HUES48 (cell line): Measurements from ENCODE around the gene RBKS.
"Not testable (repeated sequence)": the region's sequence is repeated elsewhere in the genome, so short reads cannot be mapped to it uniquely, and the experiment has no call there.

Experiments
- H3K27ac ChIP-seq: one replicate; pipeline ENCODE4 v1.7.0; 2013; ENCODE audit warnings: low read depth, low read length, inconsistent platforms
- H3K27me3 ChIP-seq: 2 replicates; pipeline ENCODE4 v1.6.1; 2013; ENCODE audit warnings: mild to moderate bottlenecking, low read length; ENCODE audit not compliant: control insufficient read depth, insufficient read depth
- H3K36me3 ChIP-seq: 2 replicates; pipeline ENCODE4 v1.6.1; 2013; ENCODE audit warnings: low read length; ENCODE audit not compliant: control insufficient read depth, insufficient read depth
- H3K4me1 ChIP-seq: 2 replicates; pipeline ENCODE4 v1.6.1; 2013; ENCODE audit warnings: mild to moderate bottlenecking, low read length; ENCODE audit not compliant: control insufficient read depth, insufficient read depth
- H3K4me3 ChIP-seq: 2 replicates; pipeline ENCODE4 v1.5.1; 2013; ENCODE audit warnings: mild to moderate bottlenecking, low read depth, low read length
- H3K9ac ChIP-seq: 2 replicates; pipeline ENCODE4 v1.6.1; 2013; ENCODE audit warnings: mild to moderate bottlenecking, low read depth, low read length, moderate library complexity
- H3K9me3 ChIP-seq: 2 replicates; pipeline ENCODE4 v1.6.1; 2013; ENCODE audit warnings: low read length; ENCODE audit not compliant: control insufficient read depth, insufficient read depth

The RBKS gene

GRCh38 chr2:27762951-27763906, 127.0 kb downstream of the RBKS start:
- H3K4me1 ChIP-seq, result no peaks in the 10 kb centered on the region
- no peak overlapping the region for H3K9ac ChIP-seq
- no peak overlapping the region for H3K4me3 ChIP-seq
- no peaks in the 10 kb centered on the region for H3K36me3 ChIP-seq
- no peak overlapping the region for H3K27ac ChIP-seq
- no peaks in the 10 kb centered on the region for H3K9me3 ChIP-seq
- H3K27me3 ChIP-seq, result no peaks in the 10 kb centered on the region

- Histone ChIP-seq H3K4me1 (peaks cover 16% of the 10 kb centered on the region), H3K9me3 (no peaks in the 10 kb centered on the region), H3K9ac (no peak overlapping the region), H3K27ac (no peak overlapping the region), H3K4me3 (no peak overlapping the region), H3K36me3 (no peaks in the 10 kb centered on the region), H3K27me3 (no peaks in the 10 kb centered on the region)
Observed at GRCh38 chr2:27756544-27757498, 133.4 kb downstream of the RBKS start.

GRCh38 chr2:27756091-27756490, 134.1 kb downstream of the RBKS start:
- Histone ChIP-seq H3K27ac (no peak overlapping the region), H3K4me1 (peaks cover 16% of the 10 kb centered on the region), H3K9me3 (no peaks in the 10 kb centered on the region), H3K36me3 (no peaks in the 10 kb centered on the region), H3K27me3 (no peaks in the 10 kb centered on the region), H3K4me3 (no peak overlapping the region), H3K9ac (no peak overlapping the region)

- H3K4me3 ChIP-seq, result no peak overlapping the region
- H3K27me3 ChIP-seq, result no peaks in the 10 kb centered on the region
- no peaks in the 10 kb centered on the region for H3K36me3 ChIP-seq
- H3K9me3 ChIP-seq, result no peaks in the 10 kb centered on the region
- no peak overlapping the region for H3K9ac ChIP-seq
- H3K4me1 ChIP-seq, result peaks cover 16% of the 10 kb centered on the region
- H3K27ac ChIP-seq, result no peak overlapping the region
Observed at GRCh38 chr2:27754831-27755230, 135.4 kb downstream of the RBKS start.

- no peaks in the 10 kb centered on the region for H3K36me3 ChIP-seq
- H3K9me3 ChIP-seq, result no peaks in the 10 kb centered on the region
- H3K27me3 ChIP-seq, result no peaks in the 10 kb centered on the region
- peaks cover 16% of the 10 kb centered on the region for H3K4me1 ChIP-seq
- H3K27ac ChIP-seq, result no peak overlapping the region
- H3K4me3 ChIP-seq, result no peak overlapping the region
- H3K9ac ChIP-seq, result no peak overlapping the region
Observed at GRCh38 chr2:27754138-27754588, 136.0 kb downstream of the RBKS start.

GRCh38 chr2:27752551-27753237, 137.5 kb downstream of the RBKS start:
- Histone ChIP-seq H3K36me3 (no peaks in the 10 kb centered on the region), H3K4me3 (peak overlapping the region; percentile 59), H3K27me3 (no peaks in the 10 kb centered on the region), H3K27ac (peak overlapping the region; percentile 93), H3K4me1 (peaks cover 16% of the 10 kb centered on the region), H3K9ac (peak overlapping the region; percentile 90), H3K9me3 (no peaks in the 10 kb centered on the region)

GRCh38 chr2:27751377-27751776, 138.8 kb downstream of the RBKS start:
- Histone ChIP-seq H3K9ac (no peak overlapping the region), H3K27me3 (no peaks in the 10 kb centered on the region), H3K36me3 (no peaks in the 10 kb centered on the region), H3K4me1 (peaks cover 16% of the 10 kb centered on the region), H3K9me3 (no peaks in the 10 kb centered on the region), H3K4me3 (no peak overlapping the region), H3K27ac (no peak overlapping the region)

GRCh38 chr2:27748803-27749554, 141.2 kb downstream of the RBKS start:
- not testable (repeated sequence) for H3K36me3 ChIP-seq, H3K9me3 ChIP-seq, H3K27me3 ChIP-seq, H3K9ac ChIP-seq, H3K4me3 ChIP-seq, H3K27ac ChIP-seq
- peaks cover 16% of the 10 kb centered on the region for H3K4me1 ChIP-seq

GRCh38 chr2:27747827-27748352, 142.3 kb downstream of the RBKS start:
- Histone ChIP-seq H3K9ac (no peak overlapping the region), H3K4me3 (no peak overlapping the region), H3K4me1 (peaks cover 7% of the 10 kb centered on the region), H3K9me3 (no peaks in the 10 kb centered on the region), H3K27me3 (no peaks in the 10 kb centered on the region), H3K27ac (no peak overlapping the region), H3K36me3 (no peaks in the 10 kb centered on the region)

GRCh38 chr2:27746325-27746724, 143.9 kb downstream of the RBKS start:
- Histone ChIP-seq H3K9ac (no peak overlapping the region), H3K9me3 (no peaks in the 10 kb centered on the region), H3K36me3 (no peaks in the 10 kb centered on the region), H3K4me3 (no peak overlapping the region), H3K4me1 (no peaks in the 10 kb centered on the region), H3K27ac (no peak overlapping the region), H3K27me3 (no peaks in the 10 kb centered on the region)
